GM21576 (cell line): ENCODE data around the gene WDPCP.
"Not testable (repeated sequence)": the region's sequence is repeated elsewhere in the genome, so short reads cannot be mapped to it uniquely, and the experiment has no call there.

ENCODE experiments used
- ATAC-seq: cut with Tn5 transposase; IDR thresholded peaks from one replicate; pipeline ENCODE4 v1.9.1; 2021; ENCODE audit warnings: mild to moderate bottlenecking, moderate library complexity; ENCODE audit not compliant: unreplicated experiment

WDPCP gene

DNA sequence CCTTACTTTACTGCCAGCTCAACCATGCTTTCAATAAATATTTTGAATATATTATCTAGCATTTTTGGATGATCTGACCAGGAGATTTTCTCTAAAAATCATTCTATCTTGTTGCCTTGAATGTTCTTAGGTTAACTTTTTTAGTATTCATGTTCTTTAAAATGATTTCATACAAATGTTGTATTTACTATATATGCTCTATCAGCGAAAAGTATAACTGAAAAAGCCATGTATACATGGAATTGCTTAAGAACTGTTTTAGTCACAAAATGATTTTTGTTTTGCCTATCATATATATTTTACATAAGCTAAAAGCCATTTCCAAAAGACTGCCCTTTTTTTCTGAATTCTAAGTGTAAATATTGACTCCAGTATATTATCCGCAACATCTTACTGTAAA lies 213.9 kb downstream of the WDPCP start:
- ATAC-seq, result no peak

DNA sequence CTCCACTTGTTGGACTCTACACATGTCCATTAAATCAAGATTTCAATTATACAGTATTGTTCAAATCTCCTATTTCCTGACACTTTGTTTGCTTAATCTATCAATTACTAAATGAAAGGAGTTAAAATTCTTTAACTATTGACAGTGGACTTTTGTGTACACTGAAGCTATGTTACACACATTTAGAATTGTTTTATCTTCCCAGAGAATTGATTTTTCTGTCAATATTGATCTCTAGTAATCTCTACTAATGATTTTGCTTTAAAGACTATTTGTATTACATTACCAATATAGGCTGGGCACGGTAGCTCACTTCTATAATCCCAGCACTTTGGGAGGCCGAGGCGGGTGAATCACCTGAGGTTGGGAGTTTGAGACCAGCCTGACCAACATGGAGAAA lies 215.7 kb downstream of the WDPCP start:
- ATAC-seq, result no peak

DNA sequence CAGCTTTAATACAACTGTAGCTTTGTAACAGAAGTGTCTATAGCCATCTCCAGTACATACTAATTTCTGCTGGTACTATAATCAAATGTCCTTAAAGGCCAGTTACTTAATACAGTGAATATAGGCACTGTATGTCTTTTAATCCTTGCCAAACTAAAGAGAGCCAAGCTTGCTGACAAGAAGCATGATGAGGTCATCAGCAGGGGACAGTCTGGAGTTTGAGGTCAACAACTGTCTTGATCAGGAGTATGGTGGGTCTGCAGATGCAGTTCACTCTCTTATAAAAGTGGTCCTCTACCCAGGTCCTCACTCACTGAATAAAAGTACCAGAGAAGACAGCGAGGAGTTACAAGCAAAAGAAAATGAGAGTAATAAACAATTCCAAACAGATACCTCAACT lies 219.1 kb downstream of the WDPCP start:
- no peak for ATAC-seq

DNA sequence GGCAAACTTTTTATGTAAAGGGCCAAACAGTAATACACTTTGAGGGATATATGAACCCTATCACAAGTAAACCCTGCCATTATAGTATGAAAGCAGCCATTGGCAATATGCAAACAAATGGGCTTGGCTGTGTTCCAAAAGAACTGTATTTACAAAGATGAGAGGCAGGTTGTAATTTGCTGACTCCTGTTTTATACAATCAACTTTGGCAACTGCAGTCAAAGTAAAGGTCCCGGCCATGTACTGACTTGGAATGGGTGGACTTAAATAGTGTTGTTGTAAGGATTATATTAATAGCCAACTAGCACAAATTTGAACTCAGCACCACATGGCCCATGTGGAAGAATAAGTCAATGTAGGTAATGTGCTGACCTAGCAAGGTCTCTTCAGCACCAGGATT lies 223.4 kb downstream of the WDPCP start:
- ATAC-seq, result no peak

DNA sequence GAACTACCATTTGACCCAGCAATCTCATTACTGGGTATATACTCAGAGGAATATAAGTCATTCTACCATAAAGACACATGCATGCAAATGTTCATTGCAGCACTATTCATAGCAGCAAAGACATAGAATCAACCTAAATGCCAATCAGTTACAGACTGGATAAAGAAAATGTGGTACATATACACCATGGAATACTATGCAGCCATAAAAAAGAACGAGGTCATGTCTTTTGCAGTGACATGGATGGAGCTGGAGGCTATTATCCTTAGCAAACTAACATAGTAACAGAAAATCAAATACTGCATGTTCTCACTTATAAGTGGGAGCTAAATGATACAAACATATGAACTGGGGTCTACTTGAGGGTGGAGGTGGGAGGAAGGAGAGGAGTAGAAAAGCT lies 230.6 kb downstream of the WDPCP start:
- ATAC-seq, result not testable (repeated sequence)

DNA sequence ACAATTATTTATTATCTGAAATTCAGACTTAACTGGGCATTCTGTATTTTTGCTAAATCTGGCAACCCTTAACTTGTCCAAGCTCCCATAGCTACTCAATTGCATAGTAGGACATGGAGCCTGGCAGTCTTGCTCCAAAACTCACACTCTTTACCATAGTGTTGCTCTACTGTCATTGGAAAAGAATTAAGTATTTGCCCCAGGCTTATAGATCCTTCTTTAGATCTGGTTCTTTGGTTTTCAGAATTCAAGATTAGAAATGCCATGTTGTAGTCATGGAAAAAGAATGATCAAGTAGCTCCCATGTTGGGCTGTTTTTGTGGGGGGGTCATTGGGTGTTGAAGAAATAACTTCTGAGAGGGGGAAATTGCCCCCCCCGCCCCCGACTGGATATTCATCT lies 240.9 kb downstream of the WDPCP start:
- no peak for ATAC-seq

DNA sequence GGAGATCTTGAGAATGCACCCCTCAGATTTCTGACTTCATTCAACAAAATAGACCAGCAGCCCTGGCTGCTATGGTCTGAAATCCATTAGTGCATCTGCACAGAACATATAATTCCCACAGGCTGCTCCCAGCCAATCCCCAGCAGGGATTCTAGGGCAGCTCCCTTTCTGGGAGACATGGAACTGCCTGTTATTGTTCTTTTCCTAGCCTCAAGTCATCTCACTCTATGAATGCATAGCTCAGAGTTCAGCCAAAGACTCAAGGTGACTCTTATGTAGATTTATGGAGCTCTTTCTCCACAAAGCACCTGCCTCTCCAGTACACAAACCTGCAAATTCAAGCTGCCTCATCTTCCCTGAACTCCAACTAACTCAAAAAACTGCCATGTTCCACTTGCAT lies 241.9 kb downstream of the WDPCP start:
- ATAC-seq, result no peak

DNA sequence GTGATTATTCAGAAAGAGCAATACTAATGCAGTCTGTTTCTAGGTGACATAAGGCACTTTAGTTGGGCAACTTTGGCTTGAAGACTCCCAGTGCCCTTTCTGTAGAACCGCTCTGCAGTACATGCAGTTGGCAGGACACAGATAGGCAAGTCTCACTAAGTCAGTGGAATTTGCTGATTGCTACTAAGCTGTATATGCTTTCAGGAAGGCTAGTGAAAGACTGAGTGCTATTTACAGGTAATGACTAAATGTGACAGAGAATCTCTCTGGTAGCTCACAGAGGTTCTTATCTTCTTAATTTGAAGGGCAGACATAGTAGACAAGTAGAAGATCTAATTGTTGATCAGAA lies 243.0 kb downstream of the WDPCP start:
- no peak for ATAC-seq

DNA sequence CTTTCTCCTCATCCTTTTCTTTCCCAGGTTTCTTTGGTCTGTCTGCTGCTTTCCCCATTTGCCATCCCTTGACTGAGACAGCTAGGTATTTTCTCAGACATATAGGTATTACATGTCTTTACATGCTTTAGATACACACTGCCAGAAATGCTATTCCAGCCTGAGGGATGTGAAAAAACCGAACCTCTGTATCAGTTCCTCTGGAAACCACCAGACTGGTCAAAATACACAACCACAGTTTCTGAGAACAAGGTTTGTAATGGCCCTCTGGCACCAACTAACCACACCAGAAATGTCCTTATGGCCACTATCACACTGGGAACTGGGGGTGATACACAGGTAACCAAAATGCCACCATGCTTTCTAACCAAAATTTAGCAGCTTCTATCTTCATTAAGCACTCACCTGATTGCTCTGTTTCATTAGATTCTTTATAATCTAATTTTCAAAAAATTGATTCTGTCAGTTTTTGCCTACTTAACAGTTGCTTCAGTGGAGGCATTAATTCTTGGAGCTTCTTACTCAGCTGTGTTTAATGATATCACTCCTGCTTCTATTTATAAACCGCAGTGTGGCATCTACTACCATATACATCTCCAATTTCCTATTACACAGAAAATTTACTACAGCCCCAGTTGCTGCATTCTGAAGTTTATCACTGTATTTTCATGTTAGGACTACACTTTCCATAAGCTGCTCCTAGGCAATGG lies 243.5 kb downstream of the WDPCP start:
- no peak for ATAC-seq

DNA sequence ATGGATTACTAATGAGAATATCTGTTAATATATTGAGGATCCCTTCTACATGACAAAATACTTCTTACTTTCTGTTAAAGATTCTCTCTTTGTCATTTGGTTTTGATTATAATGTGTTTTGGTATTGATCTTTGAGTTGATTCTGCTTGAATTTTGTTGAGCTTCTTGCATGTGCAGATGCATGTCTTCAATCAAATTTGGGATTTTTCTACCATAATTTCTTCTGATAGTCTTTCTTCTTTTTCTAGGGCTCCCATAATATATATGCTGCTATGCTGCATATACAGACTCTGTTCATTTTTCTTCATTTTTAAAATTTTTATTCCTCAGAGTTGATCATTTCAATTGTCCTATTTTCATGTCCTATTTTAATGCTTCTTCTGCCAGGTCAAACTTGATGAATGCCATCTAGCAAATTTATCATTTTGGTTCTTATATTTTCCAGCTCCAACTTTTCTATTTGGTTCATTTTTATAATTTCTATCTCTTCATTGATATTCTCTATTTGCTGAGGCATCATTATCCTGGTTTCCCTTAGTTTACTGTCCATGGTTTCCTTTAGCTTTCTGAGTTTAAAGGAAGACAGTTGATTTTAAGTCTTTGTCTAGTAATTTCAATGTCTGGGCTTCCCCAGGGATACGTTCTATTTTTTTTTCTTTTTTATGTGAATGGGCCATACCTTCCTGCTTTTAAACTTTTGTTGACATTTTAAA lies 244.7 kb downstream of the WDPCP start:
- no peak for ATAC-seq

DNA sequence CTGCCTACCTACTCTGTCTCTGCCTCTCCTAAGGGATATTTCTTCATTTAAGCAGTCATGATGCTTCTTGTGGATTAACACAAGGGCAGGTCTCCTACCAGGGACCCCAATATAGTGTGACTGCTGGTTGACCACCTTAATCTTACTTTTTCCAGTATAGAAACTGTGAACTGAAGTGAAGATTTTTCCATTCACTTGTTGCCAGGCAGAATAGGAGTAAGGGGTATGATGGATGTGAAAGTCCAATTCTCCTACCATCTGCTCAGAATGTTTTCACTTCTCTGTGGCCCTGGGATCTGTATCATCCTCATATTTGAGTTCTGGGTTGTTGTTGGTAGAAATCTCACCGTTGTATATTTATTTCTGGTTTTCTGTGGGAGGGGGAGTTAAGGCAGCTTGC lies 247.8 kb downstream of the WDPCP start:
- ATAC-seq, result no peak

DNA sequence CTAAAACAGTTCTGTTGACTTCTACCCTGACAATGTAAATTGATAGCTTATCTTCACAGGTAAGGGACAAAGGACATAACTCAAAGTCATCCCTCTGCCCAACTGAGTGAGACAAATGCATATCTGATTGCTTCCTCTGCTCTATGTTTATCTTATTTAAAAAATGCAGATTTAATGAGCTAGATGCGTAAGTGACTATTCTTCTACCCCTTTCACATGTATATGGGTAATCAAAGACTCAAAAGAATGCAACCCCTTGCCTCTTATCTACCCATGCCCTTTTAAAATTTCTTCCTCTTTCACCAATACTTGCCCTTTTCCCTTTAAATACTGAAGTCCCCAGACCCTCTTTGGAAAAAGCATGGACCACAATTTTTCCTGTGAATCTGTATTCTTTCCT lies 253.4 kb downstream of the WDPCP start:
- ATAC-seq, result no peak

DNA sequence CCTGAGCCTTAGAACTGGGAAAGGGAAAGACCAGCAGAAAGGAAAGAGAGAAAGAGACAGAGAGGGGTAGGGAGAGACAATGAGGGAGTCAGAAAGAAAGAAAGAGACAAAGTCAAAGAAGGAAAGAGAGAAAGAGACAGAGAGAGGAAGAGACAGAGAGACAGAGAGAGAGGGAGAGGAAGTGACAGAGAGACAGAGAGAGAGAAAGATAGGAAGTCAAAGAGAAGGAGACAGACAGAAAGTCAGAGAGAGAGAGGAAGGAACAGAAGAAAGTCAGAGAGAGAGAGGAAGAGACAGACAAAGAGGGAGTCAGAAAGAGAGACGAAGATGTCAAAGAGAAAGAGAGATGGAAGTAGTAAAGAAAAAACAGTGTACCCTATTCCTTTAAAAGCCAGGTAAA lies 261.8 kb downstream of the WDPCP start:
- ATAC-seq, result no peak

DNA sequence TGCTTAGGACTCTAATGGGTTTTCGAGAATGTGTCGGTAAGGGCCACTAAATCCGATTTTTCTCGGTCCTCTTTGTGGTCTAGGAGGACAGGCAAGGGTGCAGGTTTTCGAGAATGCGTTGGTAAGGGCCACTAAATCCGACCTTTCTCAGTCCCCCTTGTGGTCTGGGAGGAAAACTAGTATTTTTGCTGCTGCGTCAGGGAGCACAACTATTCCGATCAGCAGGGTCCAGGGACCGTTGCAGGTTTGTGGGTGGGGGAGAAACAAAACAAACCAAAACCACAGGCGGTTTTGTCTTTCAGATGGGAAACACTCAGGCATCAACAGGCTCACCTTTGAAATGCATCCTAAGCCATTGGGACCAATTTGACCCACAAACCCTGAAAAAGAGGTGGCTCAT lies 264.6 kb downstream of the WDPCP start:
- not testable (repeated sequence) for ATAC-seq

DNA sequence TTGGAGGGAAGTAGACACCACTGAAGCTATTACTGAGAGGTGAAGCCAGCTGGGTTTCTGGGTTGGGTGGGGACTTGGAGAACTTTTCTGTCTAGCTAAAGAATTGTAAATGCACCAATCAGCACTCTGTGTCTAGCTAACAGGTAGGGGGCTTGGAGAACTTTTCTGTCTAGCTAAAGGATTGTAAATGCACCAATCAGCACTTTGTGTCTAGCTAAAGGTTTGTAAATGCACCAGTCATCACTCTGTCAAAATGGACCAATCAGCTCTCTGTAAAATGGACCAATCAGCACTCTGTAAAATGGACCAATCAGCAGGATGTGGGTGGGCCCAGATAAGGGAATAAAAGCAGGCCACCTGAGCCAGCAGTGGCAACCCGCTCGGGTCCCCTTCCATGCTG lies 266.3 kb downstream of the WDPCP start:
- ATAC-seq, result not testable (repeated sequence)

DNA sequence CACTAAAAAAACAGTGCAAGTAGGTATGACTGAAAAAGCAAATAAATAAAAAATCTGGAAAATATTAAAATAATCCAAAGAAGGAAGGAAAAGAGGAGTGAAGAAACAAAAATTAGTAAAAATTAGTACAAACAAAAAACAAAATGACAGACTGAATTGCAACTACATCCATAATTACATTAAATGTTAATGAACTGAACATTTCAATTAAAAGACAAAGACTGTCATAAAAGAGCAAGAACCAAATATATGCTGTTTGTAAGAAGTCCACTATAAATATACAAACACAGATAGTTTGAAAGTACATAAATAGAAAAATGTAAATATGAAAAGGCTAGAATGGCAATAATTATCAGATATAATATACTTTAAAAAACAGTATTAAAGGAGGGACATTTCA lies 267.6 kb downstream of the WDPCP start:
- ATAC-seq, result no peak

DNA sequence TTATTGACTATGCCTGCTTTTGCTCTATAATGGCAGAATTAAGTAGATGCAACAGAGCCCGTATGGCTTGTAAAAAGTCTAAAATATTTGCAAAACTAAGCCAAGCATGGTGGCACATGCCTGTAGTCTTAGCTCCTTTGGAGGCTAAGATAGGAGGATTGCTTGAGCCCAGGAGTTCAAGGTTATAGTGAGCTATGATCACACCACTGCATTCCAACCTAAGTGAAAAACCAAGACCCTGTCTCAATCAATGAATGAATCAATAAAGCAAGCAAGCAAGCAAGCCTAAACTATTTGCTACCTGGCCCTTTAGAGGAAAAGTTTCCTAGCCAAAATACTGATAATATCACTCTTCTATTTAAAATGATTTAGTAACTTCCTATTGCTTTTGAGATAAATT lies 277.7 kb downstream of the WDPCP start:
- no peak for ATAC-seq

DNA sequence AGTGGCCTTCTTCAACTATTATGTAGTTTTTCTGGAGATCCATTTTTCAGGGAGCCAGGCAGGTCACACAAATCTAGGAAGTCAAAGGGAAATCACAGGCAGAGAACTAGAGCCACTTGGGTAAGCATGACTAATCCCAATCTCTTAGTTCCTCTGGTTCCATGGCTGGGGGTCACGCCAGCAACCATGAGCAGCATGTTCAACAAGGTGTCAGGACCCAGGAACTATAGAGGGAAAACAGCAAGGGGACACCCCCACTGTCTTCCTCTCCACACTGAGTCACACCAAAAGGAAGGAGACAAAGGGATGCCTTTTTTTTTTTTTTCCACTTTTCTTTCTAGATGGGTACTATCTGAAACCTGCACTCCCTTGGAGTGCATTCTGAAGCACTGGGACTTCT lies 286.8 kb downstream of the WDPCP start:
- no peak for ATAC-seq

DNA sequence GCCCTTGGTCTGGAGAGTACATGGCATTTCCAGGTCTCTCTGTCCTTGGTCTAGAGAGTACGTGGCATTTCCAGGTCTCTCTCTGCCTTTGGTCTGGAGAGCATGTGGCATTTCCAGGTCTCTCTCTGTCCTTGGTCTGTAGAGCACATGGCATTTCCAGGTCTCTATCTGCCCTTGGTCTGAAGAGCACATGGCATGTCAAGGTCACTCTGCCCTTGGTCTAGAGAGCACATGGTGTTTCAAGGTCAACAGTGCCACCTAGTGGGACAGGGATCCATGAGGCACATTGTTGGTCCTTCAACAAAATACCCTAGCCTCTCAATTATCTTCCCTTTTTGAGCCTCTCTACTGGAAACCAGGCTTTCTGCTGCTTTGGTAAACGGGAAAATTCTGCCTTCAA lies 287.4 kb downstream of the WDPCP start:
- no peak for ATAC-seq

DNA sequence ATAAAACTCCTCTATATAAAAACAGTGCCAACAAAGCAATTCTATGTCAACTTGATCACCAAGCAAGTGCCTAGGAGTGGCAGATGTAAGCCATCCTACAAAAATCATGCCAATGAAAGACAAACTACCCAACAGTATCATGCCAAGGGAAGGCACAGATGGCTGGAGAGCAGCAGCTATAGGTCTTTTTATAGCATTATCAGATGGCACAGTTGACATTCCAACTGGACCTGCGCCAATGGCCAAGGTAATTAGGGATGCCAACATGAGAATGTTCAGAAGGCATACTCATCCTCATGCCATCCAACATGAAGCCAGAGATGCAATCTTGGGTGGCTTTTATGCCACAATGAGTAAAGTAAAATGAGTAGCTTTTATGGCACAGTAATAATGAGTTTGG lies 300.3 kb downstream of the WDPCP start:
- ATAC-seq, result no peak

DNA sequence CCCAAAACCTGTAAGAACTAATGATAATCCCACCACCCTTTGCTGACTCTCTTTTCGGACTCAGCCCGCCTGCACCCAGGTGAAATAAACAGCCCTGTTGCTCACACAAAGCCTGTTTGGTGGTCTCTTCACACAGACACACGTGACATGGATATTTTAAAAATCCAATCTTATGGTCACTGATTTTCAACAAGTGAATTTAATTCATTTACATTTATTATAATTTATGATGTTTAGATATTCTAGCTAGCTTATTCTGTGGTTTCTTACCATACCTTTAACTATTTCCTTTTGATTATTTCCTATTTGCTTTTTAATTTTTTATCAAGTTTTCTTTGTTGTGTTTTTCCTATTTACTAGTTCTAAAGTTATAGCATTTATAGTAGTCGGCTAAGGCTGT lies 301.8 kb downstream of the WDPCP start:
- not testable (repeated sequence) for ATAC-seq

DNA sequence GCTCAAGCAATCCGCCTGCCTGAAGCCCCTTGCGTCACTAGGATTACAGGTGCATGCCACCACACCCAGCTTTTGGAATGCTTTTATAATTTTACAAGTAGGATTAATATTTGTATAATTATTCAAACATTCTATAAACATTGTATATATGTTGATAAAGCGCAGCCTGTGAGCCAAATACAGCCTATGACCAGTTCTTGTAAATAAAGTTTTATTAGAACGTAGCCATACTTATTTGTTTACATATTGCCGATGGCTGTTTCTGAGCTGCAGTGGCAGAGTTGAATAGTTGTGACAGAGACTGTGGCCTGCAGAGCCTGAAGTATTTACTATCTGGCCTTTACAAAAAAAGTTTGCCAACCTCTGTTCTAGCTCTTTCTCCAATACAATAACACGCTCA lies 305.0 kb downstream of the WDPCP start:
- no peak for ATAC-seq

DNA sequence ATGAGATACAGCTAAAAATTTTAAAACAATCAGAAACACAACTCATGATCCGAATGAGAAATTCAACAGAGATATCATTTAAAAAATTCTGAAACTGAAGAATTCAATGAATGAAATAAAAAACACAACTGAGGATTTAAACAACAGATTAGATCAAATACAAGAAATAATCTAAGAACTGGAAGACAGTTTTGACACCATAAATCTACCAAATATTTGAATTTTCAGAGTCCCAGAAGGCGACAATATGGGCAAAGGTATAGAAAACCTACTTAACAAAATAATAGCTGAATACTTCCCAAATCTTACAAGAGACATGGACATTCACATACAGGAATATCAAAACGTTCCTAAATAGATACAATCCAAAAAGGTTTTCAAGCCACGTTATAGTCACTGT lies 315.7 kb downstream of the WDPCP start:
- no peak for ATAC-seq
